Measurements from ENCODE around the gene MYT1. TPM values are rescaled to one million over a fixed set of nuclear protein-coding genes. Genes with fewer than 3 reads are reported as not detected.

MYT1 gene
- total and polyA plus RNA-seq, 4 donors = under 0.01 to 6.5 (median 0.08) TPM

DNA sequence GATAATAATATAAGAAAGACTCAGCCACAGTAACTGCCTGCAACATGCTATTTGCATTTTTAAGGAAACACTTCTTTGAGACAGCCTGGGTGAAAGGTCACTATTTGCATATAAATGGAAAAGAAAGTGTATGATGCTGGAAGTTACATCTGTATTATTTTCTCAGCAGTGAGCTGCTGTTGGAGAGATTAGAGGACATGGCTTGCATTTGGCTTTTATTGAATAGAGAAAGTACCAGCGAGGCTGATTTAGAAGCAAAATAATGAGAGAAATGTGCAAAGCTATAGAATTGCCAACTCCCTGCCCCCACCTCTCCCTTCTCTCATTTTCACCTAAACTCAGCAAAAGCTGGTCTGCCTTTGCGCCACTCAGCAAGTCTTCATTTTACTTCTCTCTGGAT is 12.7 kb downstream of the MYT1 start:
- H3K4me1 ChIP-seq (ENCODE audit: control insufficient read depth in 4 of 4, insufficient read depth in 4 of 4, low read length in 3 of 4) = no peaks in the 10 kb centered on the region
- no peaks in the 10 kb centered on the region for H3K9me3 ChIP-seq (ENCODE audit: control insufficient read depth in 4 of 4, low read length in 3 of 4)
- WGBS = 47% methylated on average over 2 of the region's 2 CpGs
- no peak for DNase-seq (ENCODE audit: low spot score)
- no peak overlapping the region for H3K9ac ChIP-seq (ENCODE audit: low read depth in 1 of 2, low read length in 2 of 2)
- TF ChIP-seq, protein P1, sequence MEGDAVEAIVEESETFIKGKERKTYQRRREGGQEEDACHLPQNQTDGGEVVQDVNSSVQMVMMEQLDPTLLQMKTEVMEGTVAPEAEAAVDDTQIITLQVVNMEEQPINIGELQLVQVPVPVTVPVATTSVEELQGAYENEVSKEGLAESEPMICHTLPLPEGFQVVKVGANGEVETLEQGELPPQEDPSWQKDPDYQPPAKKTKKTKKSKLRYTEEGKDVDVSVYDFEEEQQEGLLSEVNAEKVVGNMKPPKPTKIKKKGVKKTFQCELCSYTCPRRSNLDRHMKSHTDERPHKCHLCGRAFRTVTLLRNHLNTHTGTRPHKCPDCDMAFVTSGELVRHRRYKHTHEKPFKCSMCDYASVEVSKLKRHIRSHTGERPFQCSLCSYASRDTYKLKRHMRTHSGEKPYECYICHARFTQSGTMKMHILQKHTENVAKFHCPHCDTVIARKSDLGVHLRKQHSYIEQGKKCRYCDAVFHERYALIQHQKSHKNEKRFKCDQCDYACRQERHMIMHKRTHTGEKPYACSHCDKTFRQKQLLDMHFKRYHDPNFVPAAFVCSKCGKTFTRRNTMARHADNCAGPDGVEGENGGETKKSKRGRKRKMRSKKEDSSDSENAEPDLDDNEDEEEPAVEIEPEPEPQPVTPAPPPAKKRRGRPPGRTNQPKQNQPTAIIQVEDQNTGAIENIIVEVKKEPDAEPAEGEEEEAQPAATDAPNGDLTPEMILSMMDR (IDR thresholded peaks at IDR 0.05; ENCODE audit: low read depth, low read length, missing input control) = no peak
- TF ChIP-seq, protein P2, sequence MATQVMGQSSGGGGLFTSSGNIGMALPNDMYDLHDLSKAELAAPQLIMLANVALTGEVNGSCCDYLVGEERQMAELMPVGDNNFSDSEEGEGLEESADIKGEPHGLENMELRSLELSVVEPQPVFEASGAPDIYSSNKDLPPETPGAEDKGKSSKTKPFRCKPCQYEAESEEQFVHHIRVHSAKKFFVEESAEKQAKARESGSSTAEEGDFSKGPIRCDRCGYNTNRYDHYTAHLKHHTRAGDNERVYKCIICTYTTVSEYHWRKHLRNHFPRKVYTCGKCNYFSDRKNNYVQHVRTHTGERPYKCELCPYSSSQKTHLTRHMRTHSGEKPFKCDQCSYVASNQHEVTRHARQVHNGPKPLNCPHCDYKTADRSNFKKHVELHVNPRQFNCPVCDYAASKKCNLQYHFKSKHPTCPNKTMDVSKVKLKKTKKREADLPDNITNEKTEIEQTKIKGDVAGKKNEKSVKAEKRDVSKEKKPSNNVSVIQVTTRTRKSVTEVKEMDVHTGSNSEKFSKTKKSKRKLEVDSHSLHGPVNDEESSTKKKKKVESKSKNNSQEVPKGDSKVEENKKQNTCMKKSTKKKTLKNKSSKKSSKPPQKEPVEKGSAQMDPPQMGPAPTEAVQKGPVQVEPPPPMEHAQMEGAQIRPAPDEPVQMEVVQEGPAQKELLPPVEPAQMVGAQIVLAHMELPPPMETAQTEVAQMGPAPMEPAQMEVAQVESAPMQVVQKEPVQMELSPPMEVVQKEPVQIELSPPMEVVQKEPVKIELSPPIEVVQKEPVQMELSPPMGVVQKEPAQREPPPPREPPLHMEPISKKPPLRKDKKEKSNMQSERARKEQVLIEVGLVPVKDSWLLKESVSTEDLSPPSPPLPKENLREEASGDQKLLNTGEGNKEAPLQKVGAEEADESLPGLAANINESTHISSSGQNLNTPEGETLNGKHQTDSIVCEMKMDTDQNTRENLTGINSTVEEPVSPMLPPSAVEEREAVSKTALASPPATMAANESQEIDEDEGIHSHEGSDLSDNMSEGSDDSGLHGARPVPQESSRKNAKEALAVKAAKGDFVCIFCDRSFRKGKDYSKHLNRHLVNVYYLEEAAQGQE (IDR thresholded peaks at IDR 0.05) = no peak
- TF ChIP-seq NR2F2 (IDR thresholded peaks at IDR 0.05) (no peak), FOXA1 (IDR thresholded peaks at IDR 0.05) (no peak), RXRA (IDR thresholded peaks at IDR 0.05) (no peak), EGR1 (IDR thresholded peaks at IDR 0.05; ENCODE audit: low read depth in 2 of 2) (no peak), JUND (IDR thresholded peaks at IDR 0.05) (no peak), RAD21 (IDR thresholded peaks at IDR 0.05) (no peak), TAF1 (conservative IDR thresholded peaks at IDR 0.05) (no peak), GABPA (IDR thresholded peaks at IDR 0.05 in 1 of 2, conservative IDR thresholded peaks at IDR 0.05 in 1 of 2) (no peak), SP1 (IDR thresholded peaks at IDR 0.05) (no peak), HNF4G (IDR thresholded peaks at IDR 0.05) (no peak), HNF4A (conservative IDR thresholded peaks at IDR 0.05) (no peak), YY1 (IDR thresholded peaks at IDR 0.05) (no peak), FOXA2 (IDR thresholded peaks at IDR 0.05) (no peak)
- TF ChIP-seq, protein P3, sequence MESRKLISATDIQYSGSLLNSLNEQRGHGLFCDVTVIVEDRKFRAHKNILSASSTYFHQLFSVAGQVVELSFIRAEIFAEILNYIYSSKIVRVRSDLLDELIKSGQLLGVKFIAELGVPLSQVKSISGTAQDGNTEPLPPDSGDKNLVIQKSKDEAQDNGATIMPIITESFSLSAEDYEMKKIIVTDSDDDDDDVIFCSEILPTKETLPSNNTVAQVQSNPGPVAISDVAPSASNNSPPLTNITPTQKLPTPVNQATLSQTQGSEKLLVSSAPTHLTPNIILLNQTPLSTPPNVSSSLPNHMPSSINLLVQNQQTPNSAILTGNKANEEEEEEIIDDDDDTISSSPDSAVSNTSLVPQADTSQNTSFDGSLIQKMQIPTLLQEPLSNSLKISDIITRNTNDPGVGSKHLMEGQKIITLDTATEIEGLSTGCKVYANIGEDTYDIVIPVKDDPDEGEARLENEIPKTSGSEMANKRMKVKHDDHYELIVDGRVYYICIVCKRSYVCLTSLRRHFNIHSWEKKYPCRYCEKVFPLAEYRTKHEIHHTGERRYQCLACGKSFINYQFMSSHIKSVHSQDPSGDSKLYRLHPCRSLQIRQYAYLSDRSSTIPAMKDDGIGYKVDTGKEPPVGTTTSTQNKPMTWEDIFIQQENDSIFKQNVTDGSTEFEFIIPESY (IDR thresholded peaks at IDR 0.05) = no peak
- TF ChIP-seq, protein P4, sequence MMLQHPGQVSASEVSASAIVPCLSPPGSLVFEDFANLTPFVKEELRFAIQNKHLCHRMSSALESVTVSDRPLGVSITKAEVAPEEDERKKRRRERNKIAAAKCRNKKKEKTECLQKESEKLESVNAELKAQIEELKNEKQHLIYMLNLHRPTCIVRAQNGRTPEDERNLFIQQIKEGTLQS (IDR thresholded peaks at IDR 0.05) = no peak
- TF ChIP-seq, protein P5, sequence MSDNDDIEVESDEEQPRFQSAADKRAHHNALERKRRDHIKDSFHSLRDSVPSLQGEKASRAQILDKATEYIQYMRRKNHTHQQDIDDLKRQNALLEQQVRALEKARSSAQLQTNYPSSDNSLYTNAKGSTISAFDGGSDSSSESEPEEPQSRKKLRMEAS (IDR thresholded peaks at IDR 0.05) = no peak
- H3K4me3 ChIP-seq (ENCODE audit: low read depth in 1 of 3, low read length in 3 of 3) = no peak overlapping the region
- H3K27me3 ChIP-seq (ENCODE audit: control insufficient read depth in 4 of 4, insufficient read depth in 4 of 4, low read length in 3 of 4) = peaks cover 0 to 5% (median 0%) of the 10 kb centered on the region in 4 donors
- H3K36me3 ChIP-seq (ENCODE audit: control insufficient read depth in 4 of 4, insufficient read depth in 3 of 4, low read depth in 1 of 4, low read length in 3 of 4) = no peaks in the 10 kb centered on the region
- H3K27ac ChIP-seq (ENCODE audit: low read depth in 1 of 2, low read length in 2 of 2) = no peak overlapping the region
